IPS-18a (cell line): Measurements from ENCODE around the gene SBDS.
"Not testable (repeated sequence)": the region's sequence is repeated elsewhere in the genome, so short reads cannot be mapped to it uniquely, and the experiment has no call there.

Source experiments
- H3K27ac ChIP-seq: one replicate; pipeline ENCODE4 v1.5.1; 2013; ENCODE audit warnings: low read length
- H3K27me3 ChIP-seq: one replicate; pipeline ENCODE4 v1.6.1; 2013; ENCODE audit warnings: mild to moderate bottlenecking, low read length; ENCODE audit not compliant: control insufficient read depth, insufficient read depth
- H3K36me3 ChIP-seq: one replicate; pipeline ENCODE4 v1.6.1; 2013; ENCODE audit warnings: low read depth, low read length; ENCODE audit not compliant: control insufficient read depth
- H3K4me1 ChIP-seq: one replicate; pipeline ENCODE4 v1.6.1; 2013; ENCODE audit warnings: low read depth, low read length; ENCODE audit not compliant: control insufficient read depth
- H3K4me3 ChIP-seq: one replicate; pipeline ENCODE4 v1.5.1; 2013; ENCODE audit warnings: low read length
- H3K9ac ChIP-seq: one replicate; pipeline ENCODE4 v1.6.1; 2013; ENCODE audit warnings: mild to moderate bottlenecking, low read length, moderate library complexity
- H3K9me3 ChIP-seq: one replicate; pipeline ENCODE4 v1.6.1; 2013; ENCODE audit warnings: low read depth, low read length; ENCODE audit not compliant: control insufficient read depth

Gene SBDS

GRCh38 chr7:66995050-66995776, at the start of gene SBDS:
Gene SBDS, minus strand, starts transcription at chr7:66995586. Its CDS starts 169 bp downstream, at chr7:66995417.
- H3K9ac ChIP-seq: peak within 1 kb of the TSS; percentile 79
- peak within 1 kb of the TSS; percentile 83 for H3K4me3 ChIP-seq
- H3K36me3 ChIP-seq: peaks cover 10% of the 10 kb centered on the region
- H3K9me3 ChIP-seq, H3K4me1 ChIP-seq, H3K27ac ChIP-seq, H3K27me3 ChIP-seq: not testable (repeated sequence)

- not testable (repeated sequence) for H3K27ac ChIP-seq, H3K9me3 ChIP-seq, H3K4me1 ChIP-seq, H3K4me3 ChIP-seq, H3K9ac ChIP-seq, H3K27me3 ChIP-seq, H3K36me3 ChIP-seq
These were observed 48.2 kb upstream of the SBDS start for GRCh38 chr7:67043559-67043930.

- H3K9me3 ChIP-seq, H3K4me1 ChIP-seq, H3K9ac ChIP-seq, H3K27me3 ChIP-seq, H3K36me3 ChIP-seq, H3K27ac ChIP-seq, H3K4me3 ChIP-seq: not testable (repeated sequence)
These were observed 47.6 kb upstream of the SBDS start for GRCh38 chr7:67042781-67043558.

DNA sequence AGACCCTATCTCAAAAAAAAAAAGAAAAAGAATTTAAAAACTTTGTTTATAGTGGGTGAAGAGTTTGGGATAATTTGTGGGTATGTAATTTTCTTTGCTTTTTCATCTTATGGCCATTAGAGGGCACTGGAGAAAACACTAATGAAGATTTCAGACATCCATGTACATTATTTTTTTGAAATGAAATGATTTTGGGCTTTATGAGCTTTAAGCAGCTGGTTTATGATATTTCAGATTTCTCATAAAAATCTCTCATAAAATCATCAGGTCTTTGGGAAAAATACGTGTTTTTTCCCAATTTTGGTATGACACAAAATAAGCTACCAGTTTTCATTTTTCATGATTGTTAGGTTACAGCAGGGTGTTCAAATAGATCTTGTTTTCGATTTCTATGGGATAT, 45.4 kb upstream of the SBDS start:
- not testable (repeated sequence) for H3K27ac ChIP-seq, H3K36me3 ChIP-seq, H3K27me3 ChIP-seq

DNA sequence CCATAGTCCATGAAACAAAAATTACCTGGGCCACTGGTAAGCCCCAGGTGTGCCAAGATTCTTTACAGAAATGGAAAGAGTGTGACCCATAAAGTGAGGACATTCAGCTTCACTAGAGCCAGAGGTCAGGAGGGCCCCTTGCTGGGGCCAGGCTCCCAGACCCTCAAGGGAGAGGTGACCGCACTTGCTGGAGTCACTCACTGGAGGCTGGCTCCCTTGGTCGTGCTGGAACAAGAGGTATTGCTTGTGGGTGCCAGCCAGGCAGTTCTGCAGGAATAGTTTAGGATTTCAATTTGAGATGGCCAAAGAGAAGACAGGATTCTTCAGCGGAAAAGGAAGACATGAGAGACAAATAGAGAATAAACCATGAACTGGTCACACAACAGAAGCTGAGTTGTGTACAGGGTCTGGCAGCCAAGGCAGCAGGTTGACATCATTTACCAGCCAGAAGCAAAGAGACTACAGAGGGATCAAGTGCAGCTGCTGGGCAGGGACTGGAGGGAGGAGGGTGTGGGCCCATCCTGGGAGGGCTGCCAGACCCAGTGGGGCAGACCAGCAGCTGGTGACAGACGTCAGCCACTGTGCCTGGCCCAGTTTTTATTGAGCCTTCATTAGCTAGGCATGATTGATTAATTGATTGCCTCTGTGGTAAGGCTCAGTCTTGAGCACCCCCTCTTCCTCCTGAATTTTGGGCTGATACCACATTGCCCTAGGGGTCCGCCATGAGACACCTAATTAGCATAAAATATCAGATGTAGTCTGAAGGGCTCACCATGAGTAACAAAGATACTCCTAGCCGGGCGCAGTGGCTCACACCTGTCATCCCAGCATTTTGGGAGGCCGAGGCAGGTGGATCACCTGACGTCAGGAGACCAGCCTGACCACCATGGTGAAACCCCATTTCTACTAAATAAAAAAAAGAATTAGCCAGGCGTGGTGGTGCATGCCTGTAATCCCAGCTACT, 41.3 kb upstream of the SBDS start:
- not testable (repeated sequence) for H3K4me3 ChIP-seq, H3K27ac ChIP-seq, H3K27me3 ChIP-seq, H3K9ac ChIP-seq, H3K36me3 ChIP-seq, H3K9me3 ChIP-seq, H3K4me1 ChIP-seq

More for the DNA sequence above, 45.4 kb upstream of the SBDS start:
- not testable (repeated sequence) for H3K9me3 ChIP-seq, H3K4me3 ChIP-seq, H3K9ac ChIP-seq, H3K4me1 ChIP-seq

DNA sequence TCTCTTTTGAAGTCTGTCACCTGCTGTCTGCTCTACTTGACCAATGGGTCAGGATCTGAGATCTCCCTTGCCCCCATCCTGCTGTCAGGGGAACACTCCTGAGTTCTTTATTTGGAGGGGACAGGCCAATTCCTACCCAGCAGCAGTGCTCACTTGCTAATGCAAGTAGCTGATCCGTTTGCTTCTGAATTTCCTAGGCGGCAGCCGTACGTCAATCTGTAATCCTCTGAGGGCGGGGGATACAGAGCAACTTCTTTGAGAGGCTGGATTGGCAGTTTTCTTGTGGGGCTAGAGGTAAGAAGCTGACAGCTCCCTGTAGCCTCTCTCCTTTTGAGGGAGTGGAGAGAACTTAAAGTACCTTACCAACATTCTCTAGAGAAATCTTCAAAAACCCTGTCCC, 37.9 kb upstream of the SBDS start:
- no peak overlapping the region for H3K9ac ChIP-seq
- H3K4me3 ChIP-seq: no peak overlapping the region
- no peaks in the 10 kb centered on the region for H3K4me1 ChIP-seq
- no peaks in the 10 kb centered on the region for H3K9me3 ChIP-seq
- H3K36me3 ChIP-seq: no peaks in the 10 kb centered on the region
- no peak overlapping the region for H3K27ac ChIP-seq
- H3K27me3 ChIP-seq: no peaks in the 10 kb centered on the region

- not testable (repeated sequence) for H3K9me3 ChIP-seq, H3K4me3 ChIP-seq, H3K9ac ChIP-seq, H3K27me3 ChIP-seq, H3K4me1 ChIP-seq, H3K36me3 ChIP-seq, H3K27ac ChIP-seq
These were observed 36.3 kb upstream of the SBDS start for GRCh38 chr7:67031685-67032084.

DNA sequence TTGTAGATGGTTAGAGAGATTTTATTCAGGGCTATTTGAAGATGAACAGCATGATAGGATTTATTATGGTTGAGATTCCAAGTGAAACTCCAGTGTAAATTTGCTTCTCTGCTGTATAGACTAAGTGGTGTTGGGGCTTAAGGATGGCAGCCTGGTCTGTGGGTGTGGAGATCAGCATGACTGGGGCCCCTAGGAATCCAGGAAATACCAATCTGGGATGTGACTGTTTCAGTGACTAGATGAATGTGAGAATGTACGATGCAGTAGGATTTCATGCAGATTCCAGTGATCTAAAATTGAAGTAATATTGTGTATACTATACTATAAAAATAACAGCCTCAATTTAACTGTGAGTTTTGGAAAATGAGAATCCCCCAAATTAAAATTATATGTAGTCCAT, 30.1 kb upstream of the SBDS start:
- not testable (repeated sequence) for H3K27me3 ChIP-seq, H3K4me1 ChIP-seq, H3K9me3 ChIP-seq, H3K27ac ChIP-seq, H3K4me3 ChIP-seq, H3K9ac ChIP-seq, H3K36me3 ChIP-seq

DNA sequence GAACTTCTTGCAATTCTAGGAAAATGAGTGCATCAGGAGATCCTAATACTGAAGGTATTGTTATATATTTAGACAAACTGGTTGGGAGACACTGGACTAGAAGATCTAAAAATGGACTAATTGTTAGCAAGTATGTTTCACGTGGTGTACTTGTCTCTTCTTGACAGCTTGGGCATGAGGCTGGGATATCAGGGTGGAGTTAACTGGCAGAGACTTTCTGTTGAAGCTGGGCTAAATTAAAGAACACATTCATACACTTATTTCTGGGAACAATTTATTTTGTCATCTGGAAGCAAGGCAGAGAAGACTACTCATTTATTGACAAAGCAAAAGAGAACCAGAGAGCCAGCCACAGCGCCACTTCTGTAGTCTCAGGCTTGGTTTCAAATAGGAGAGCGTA, 27.1 kb upstream of the SBDS start:
- Histone ChIP-seq H3K9me3 (no peaks in the 10 kb centered on the region), H3K4me1 (no peaks in the 10 kb centered on the region), H3K36me3 (peaks cover 17% of the 10 kb centered on the region), H3K27ac (no peak overlapping the region), H3K4me3 (no peak overlapping the region), H3K9ac (no peak overlapping the region), H3K27me3 (no peaks in the 10 kb centered on the region)

GRCh38 chr7:67021260-67021659, 25.9 kb upstream of the SBDS start:
- no peak overlapping the region for H3K27ac ChIP-seq
- H3K4me1 ChIP-seq: no peaks in the 10 kb centered on the region
- peaks cover 18% of the 10 kb centered on the region for H3K36me3 ChIP-seq
- H3K4me3 ChIP-seq: no peak overlapping the region
- H3K9ac ChIP-seq: no peak overlapping the region
- no peaks in the 10 kb centered on the region for H3K27me3 ChIP-seq
- H3K9me3 ChIP-seq: no peaks in the 10 kb centered on the region

DNA sequence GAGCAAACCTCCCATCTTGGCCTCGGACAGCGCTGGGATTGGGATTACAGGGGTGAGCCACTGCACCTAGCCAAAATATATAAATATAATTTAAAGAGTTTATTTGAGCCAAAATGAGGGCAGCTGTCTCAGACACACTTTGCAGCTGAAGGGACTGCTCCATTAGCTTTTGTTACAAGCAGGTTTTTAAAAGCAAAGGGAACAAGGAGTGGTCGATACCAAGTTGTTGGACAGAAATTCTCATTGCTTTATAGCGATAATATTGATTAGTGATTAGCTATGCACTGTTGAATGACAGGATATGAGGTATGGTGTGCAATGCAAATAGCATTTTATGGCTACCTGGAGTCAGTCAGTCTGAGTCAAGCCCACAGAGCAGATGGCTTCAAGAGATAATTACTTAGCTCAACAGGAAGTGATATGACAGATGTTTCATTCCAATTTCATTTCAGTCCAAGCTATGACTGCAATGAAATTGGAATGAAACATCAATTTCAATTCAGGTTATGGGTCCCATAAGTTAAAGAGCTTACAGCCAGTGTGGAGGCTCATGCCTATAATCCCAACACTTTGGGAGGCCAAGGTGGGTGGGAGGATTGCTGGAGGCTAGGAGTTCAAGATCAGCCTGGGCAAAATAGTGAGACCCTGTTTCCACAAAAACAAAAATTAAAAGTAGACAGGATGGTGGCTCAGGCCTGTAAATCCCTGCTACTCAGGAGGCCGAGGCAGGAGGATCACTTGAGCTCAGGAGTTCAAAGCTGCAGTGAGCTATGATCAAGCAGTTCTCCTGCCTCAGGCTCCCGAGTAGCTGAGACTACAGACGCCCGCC, 24.4 kb upstream of the SBDS start:
- Histone ChIP-seq H3K36me3 (peaks cover 18% of the 10 kb centered on the region), H3K9ac (no peak overlapping the region), H3K9me3 (no peaks in the 10 kb centered on the region), H3K4me1 (no peaks in the 10 kb centered on the region), H3K27ac (no peak overlapping the region), H3K27me3 (no peaks in the 10 kb centered on the region), H3K4me3 (no peak overlapping the region)
